ENCODE data around the gene TENM3.

The TENM3 gene

DNA sequence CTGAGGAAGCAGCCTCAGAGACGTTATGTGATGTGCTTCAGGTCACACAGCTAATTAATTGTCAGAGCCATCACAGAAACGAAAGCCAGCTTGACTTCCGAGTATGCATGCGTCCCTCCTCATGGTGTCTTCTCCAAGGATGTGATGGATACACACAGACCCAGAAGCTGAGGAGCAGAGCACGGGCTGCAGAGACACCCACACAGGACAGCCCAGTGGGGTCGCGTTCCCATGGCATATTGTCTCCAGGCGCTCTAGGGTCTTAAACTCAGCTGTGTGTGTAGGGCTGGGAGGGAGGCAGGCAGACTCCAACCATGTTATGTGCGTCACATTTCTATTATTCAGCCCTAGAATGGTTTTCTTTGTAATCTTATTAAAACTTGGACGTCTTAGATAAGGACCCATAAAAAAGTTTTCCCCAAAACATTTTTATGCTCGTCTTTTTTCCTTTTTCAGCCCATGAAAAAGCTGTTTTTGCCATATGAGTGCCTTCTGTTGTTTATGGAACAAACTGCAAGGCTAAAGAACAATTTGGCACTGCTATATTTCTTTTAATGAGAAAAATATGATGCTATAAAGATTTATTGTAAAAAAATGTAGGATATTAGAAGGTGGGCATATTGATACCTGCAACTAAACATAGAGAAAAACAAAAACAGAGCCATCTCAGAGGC lies 48.5 kb downstream of the TENM3 start:
- no peak for DNase-seq

- DNase-seq: no peak
Observed at GRCh38 chr4:182292612-182293011, 49.4 kb downstream of the TENM3 start.

GRCh38 chr4:182293691-182294255 lies 50.6 kb downstream of the TENM3 start:
- no peak for DNase-seq

DNA sequence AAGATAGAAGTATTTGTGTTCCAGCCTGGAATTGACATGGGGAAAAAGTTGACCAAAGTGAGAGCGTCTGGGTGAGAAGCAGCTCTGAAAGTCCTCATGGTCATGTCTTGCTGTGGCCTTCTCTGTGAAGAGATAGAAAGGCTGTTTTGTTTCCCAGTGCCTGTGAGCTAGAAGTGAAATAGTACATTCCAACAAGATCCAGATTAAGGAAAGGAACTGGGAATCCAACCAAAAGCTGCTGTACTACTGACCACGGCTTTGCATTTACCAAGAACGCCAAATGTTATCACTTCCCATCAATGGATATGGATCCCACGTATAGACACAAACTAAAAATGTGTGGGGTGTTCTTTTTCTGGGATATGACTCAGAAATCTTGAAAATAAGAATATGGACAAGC lies 51.2 kb downstream of the TENM3 start:
- no peak for DNase-seq

GRCh38 chr4:182297659-182298058 lies 54.5 kb downstream of the TENM3 start:
- no peak for DNase-seq

DNA sequence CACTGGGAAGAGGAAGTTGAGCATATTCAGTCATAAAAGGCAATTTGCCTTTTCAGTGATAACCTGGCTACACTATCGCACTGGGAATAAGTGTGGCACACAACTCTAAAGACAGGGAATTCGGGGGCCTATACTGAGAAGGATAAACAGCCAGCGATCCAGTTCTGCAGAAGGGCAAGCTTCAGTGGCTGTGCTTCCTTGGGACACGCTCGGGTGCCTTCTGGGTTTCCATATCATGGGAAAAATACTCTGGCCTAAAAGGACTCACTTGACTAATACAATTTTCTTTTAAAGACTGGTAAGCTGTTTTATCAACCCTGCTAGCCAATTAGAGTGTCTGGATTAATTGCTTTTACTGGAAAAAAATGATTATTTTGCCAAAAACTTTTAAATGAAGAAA lies 58.5 kb downstream of the TENM3 start:
- no peak for DNase-seq

DNA sequence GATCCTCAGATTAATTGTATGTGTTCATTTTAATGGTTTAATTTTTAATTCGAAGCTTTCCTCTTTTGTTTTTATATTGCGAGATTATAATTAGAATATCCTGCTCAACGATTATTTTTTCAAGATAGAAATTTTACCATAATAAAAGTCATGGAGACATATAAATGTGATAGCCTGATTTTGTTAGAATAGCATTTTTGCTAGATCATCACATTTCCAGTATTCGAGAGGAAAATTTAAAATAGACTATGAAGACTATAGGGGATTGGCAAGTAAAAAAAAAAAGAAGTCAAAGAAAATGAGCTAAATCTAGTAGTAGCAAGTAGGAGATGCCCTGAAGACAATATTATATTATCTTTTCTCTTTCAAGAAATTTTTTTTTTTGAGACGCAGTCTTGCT lies 60.6 kb downstream of the TENM3 start:
- no peak for DNase-seq

GRCh38 chr4:182306792-182307507 lies 63.7 kb downstream of the TENM3 start:
- DNase-seq: no peak

DNA sequence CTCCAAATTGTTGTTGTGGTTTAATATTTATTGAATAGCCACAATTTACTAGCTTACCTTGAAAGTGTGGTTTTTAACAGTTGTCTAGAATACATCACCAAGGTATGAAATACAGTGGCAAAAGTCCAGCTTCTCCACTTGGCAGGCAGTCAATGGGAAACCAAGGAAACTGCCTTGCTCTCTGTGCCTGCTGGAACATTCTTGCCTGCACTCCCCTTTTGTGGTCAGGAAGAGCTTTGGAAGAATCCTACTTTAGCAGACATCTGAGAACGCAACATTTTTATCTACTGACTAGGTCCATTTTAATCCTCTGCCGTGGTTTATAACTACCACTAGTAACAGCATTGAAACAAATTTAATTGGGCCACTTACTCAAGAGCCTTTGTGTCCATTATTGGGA lies 64.5 kb downstream of the TENM3 start:
- no peak for DNase-seq

DNA sequence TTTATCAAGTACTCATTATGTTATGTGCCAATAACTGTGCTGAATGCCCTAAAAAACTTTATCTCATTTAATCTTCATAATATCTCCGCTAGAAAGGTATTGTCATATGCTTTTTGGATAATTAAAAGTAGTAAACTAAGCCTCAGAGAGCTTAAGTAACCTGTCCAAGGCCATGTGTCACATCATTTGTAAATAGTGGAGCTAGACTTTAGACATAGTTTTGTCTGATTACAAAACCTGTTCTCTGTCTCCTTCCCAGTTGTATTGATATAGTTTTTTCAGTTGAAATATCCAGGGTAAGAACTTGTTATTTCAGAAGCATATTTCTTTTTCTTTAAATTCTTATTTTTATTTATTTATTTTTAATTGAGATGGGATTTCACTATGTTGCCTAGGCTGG lies 66.7 kb downstream of the TENM3 start:
- DNase-seq: no peak

GRCh38 chr4:182310316-182310715 lies 67.1 kb downstream of the TENM3 start:
- no peak for DNase-seq

DNA sequence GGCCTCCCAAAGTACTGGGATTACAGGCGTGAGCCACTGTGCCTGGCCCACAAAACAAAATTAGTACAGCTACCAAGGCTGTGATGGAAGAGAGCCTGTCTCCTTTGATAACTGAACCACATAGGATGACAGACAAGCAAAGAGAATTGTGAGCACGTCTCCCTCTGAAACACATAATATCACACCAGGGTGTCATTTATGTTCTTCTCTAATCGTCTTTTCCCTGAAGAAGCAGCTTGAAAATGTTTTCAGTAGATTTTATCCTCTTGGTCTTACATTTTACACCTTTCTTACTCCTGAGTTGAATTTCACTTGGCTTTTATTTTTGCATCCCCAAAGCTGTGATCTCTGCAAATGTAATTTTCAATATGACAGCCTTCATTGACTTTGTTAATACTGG lies 67.8 kb downstream of the TENM3 start:
- DNase-seq: no peak

GRCh38 chr4:182314537-182314936 lies 71.3 kb downstream of the TENM3 start:
- DNase-seq: no peak

GRCh38 chr4:182318256-182318655 lies 75.1 kb downstream of the TENM3 start:
- no peak for DNase-seq

DNA sequence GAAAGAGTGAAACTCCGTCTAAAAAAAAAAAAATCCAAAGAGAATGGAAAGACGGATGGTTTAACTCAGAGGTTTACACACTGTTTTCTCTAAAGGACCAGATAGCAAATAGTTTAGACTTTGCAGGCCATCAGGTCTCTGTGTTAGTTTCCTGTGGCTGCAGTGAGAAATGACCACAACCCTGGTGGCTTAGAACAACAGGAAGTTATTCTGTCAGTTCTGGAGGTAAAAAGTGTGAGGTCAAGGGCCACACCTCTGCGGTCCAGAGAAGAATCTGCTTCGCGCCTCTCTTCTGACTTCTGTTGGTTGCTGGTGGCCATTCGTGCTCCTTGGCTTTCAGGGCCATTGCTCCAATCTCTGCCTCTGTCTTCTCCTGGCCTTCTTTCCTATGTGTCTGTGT lies 76.9 kb downstream of the TENM3 start:
- DNase-seq: no peak

GRCh38 chr4:182320580-182320979 lies 77.4 kb downstream of the TENM3 start:
- DNase-seq: no peak

- DNase-seq: no peak
Observed at GRCh38 chr4:182324282-182324681, 81.1 kb downstream of the TENM3 start.

DNA sequence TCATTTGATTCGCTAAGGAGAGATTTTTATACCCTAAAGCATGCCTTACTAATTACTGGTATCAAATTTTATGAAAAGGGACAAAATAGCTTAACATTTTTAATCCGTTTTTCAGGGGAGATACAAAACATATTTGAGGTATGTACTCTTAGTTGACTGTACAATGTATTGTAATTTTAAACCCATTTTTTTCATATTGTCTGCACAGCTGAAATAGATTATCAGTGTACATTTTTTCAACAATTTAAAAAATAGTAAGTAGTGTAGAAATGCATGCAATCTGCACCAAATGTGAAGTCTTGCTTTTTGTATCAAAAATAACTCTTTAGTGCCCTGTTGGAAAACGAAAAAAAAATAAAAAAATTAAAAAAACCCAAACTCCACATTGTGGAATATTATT lies 82.2 kb downstream of the TENM3 start:
- DNase-seq: no peak

- DNase-seq: no peak
Observed at GRCh38 chr4:182325848-182326255, 82.7 kb downstream of the TENM3 start.

DNA sequence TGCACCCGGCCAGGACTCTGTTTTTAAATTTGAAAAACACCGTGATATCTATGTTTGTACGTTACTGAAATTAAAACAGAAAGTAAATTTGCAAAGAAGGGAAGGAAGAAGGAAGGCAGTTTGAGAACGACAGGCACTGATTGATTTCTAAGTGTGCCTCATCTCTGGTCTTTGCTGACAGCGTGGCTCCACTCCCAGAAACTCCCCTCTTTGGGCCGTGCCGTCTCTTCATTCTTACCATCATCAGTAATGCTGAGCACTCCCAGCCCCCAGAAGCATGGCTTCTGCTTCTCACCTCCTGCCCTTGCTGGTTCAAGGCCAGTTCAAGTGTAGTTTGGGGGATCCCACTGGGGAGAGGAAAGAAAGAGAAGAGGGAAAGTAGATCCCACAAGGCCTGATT lies 85.3 kb downstream of the TENM3 start:
- DNase-seq: no peak

- no peak for DNase-seq
Observed at GRCh38 chr4:182337366-182337765, 94.2 kb downstream of the TENM3 start.

DNA sequence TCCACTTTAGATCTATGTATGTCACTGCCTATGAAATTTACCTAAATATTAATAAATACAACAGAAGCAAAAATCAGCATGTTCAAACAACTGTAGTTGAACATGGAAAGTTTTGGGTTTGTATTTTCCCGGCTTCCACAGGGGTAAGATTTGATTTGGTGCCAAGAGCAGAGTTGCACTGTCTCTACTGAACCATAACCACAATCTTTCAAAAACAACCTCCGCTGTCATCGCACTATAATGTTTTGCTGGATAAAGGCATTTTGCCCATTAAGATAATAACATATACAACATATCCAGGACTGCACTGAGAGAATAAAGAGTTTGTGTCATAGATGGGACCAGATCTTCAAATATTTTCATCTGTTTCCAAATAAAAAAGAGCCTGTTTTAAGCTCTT lies 94.9 kb downstream of the TENM3 start:
- DNase-seq: no peak

DNA sequence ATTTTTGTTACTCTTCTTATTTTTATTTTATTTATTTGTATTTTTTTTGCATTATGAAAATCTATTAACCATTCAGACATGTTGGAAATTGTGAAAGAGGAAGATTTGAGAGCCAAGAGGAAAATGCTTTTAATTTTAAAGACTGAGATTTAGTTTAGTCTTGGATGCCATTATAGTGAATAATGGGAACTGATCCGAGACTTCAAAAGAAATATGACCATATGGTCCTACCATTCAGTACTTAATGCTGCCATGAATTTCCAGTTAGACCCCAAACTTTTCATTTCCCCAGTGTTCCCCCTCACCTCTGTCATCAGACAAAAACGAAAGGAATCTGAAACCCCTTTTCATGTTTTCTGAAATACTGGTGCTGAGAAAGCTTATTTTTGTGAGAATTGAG lies 95.5 kb downstream of the TENM3 start:
- DNase-seq: no peak

GRCh38 chr4:182339221-182339641 lies 96.0 kb downstream of the TENM3 start:
- no peak for DNase-seq

- DNase-seq: no peak
Observed at GRCh38 chr4:182343453-182343852, 100.3 kb downstream of the TENM3 start.
